ENCODE data around the gene RNF222.
"Not testable (repeated sequence)": the region's sequence is repeated elsewhere in the genome, so short reads cannot be mapped to it uniquely, and the experiment has no call there.

RNF222 gene

DNA sequence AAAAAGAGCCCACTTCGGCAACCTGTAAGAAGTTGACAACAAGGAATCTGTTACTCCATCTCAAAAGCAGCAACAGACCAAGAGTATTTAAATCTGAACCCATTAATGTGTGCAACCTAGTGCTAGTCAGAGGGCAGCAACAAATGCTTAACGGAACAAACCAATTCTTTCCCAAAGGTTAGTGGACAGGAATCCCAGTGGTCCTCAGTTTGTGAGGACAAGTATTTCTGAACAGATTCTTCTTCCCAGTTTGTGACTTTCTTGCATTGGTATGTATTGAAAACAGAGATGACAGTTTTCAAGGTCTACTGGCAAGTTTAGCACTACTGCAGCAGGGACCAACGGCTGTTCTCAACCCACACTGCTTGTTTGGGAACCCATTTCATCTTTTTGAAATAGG lies 17.6 kb downstream of the RNF222 start:
- Histone ChIP-seq H3K9ac (ENCODE audit: insufficient read length, low read depth) (peak overlapping the region; percentile 47), H3K4me1 (ENCODE audit: insufficient read depth, insufficient read length) (no peaks in the 10 kb centered on the region), H3K4me3 (ENCODE audit: insufficient read length, low read depth) (no peak overlapping the region), H3K36me3 (ENCODE audit: insufficient read depth, insufficient read length, low read length) (peaks cover 63% of the 10 kb centered on the region), H3K27me3 (ENCODE audit: insufficient read depth, insufficient read length) (no peaks in the 10 kb centered on the region), H3K9me3 (ENCODE audit: insufficient read depth, low read length) (no peaks in the 10 kb centered on the region)
- DNase-seq (ENCODE audit: low read depth, low spot score): no peak
- TF ChIP-seq ZNF274 (IDR thresholded peaks at IDR 0.05; ENCODE audit: low read depth, low read length): no peak
- TF ChIP-seq SUZ12 (IDR thresholded peaks at IDR 0.05; ENCODE audit: extremely low read depth, insufficient read depth, insufficient read length): no peak
- no peak for TF ChIP-seq YY1 (IDR thresholded peaks at IDR 0.05; ENCODE audit: insufficient read depth, insufficient read length)

DNA sequence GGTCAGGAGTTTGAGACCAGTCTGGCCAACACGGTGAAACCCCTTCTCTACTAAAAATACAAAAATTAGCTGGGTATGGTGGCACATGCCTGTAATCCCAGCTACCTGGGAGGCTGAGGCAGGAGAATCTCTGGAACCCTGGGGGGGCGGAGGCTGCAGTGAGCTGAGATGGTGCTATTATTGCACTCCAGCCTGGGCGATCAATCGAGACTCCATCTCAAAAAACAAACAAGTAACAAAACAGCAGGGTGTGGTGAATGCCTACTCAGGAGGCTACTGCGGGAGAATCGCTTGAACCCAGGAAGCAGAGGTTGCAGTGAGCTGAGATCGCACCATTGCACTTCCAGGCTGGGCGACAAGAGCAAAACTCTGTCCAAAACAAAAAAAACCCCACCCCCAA lies 19.5 kb downstream of the RNF222 start:
- DNase-seq (ENCODE audit: low read depth, low spot score); H3K9me3 ChIP-seq (ENCODE audit: insufficient read depth, low read length); H3K4me1 ChIP-seq (ENCODE audit: insufficient read depth, insufficient read length); H3K27me3 ChIP-seq (ENCODE audit: insufficient read depth, insufficient read length); H3K9ac ChIP-seq (ENCODE audit: insufficient read length, low read depth); H3K4me3 ChIP-seq (ENCODE audit: insufficient read length, low read depth): not testable (repeated sequence)
- peaks cover 63% of the 10 kb centered on the region for H3K36me3 ChIP-seq (ENCODE audit: insufficient read depth, insufficient read length, low read length)

DNA sequence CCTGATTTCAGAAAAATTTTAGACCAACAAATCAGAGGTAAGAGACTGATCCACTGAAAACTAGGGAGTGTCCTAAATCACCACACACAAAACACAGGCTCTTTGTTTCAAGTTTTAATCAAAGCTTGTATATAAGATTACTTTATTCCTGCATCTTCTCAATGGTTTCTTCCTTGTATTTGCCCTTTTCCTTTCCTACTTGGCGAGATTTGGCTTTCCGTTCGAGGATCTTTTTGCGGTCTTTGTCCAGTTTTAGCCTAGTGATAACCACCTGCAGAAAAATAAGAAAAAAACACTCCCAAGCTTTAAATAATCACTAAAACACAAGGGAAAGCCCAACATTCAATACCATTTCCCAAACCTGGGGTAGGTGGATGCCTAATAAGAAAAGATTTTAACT lies 20.2 kb downstream of the RNF222 start:
- Histone ChIP-seq H3K36me3 (ENCODE audit: insufficient read depth, insufficient read length, low read length) (peaks cover 62% of the 10 kb centered on the region), H3K27me3 (ENCODE audit: insufficient read depth, insufficient read length) (no peaks in the 10 kb centered on the region), H3K9ac (ENCODE audit: insufficient read length, low read depth) (no peak overlapping the region), H3K9me3 (ENCODE audit: insufficient read depth, low read length) (no peaks in the 10 kb centered on the region; the same call in 1 of the 2 replicates), H3K4me3 (ENCODE audit: insufficient read length, low read depth) (no peak overlapping the region), H3K4me1 (ENCODE audit: insufficient read depth, insufficient read length) (no peaks in the 10 kb centered on the region)
- TF ChIP-seq ZNF274 (IDR thresholded peaks at IDR 0.05; ENCODE audit: low read depth, low read length) (no peak), SUZ12 (IDR thresholded peaks at IDR 0.05; ENCODE audit: extremely low read depth, insufficient read depth, insufficient read length) (no peak), YY1 (IDR thresholded peaks at IDR 0.05; ENCODE audit: insufficient read depth, insufficient read length) (no peak)
- no peak for DNase-seq (ENCODE audit: low read depth, low spot score)

DNA sequence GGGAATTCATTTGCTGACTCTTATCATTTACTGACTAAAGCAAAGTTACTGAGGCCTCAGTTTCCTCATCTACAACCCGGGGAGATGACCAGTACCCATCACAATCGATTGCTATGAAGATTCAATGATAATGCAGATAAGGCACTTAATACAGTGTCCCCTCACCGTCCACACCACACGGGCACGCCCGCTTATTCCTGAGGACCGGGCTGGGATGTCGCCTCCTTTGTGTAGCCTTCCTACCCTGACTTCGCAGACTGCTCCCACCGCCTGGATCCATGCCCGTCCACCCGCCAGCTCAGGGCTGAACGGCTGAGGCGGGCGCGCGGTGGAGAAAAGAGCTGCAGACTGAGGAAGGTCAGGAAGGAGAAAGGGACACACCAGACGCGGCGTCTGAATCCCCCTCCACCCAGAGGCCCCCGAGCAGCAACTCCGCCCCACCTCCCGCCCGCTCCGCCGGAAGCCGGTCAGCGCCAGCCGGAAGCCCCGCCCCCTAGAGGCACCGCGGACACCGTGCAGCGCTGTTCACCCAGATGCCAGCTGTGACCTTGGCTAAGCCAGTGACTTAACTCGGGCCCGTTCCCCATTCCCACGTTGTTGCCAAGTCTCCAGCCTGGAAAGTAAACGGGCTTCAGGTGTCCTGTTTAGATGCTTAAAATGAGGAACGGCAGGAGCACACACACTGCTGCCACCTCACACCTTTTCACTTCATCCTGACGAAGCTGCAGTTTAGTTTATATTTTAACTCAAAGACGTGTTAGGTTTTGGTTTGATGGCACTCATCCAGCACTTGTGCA lies 21.2 kb downstream of the RNF222 start, which contains the start of gene KRABD2:
Gene KRABD2, minus strand, starts transcription at position 434 of the 797 bp plus-strand sequence.
- TF ChIP-seq YY1 (IDR thresholded peaks at IDR 0.05; ENCODE audit: insufficient read depth, insufficient read length): no peak
- TF ChIP-seq SUZ12 (IDR thresholded peaks at IDR 0.05; ENCODE audit: extremely low read depth, insufficient read depth, insufficient read length): no peak
- no peak for TF ChIP-seq ZNF274 (IDR thresholded peaks at IDR 0.05; ENCODE audit: low read depth, low read length)
- Histone ChIP-seq H3K27me3 (ENCODE audit: insufficient read depth, insufficient read length) (no peaks in the 10 kb centered on the region), H3K4me1 (ENCODE audit: insufficient read depth, insufficient read length) (no peaks in the 10 kb centered on the region), H3K9ac (ENCODE audit: insufficient read length, low read depth) (peak within 1 kb of the TSS; percentile 95), H3K9me3 (ENCODE audit: insufficient read depth, low read length) (no peaks in the 10 kb centered on the region; the same call in 1 of the 2 replicates), H3K4me3 (ENCODE audit: insufficient read length, low read depth) (peak within 1 kb of the TSS; percentile 64), H3K36me3 (ENCODE audit: insufficient read depth, insufficient read length, low read length) (peaks cover 53% of the 10 kb centered on the region)
- peak; percentile 76 for DNase-seq (ENCODE audit: low read depth, low spot score)

DNA sequence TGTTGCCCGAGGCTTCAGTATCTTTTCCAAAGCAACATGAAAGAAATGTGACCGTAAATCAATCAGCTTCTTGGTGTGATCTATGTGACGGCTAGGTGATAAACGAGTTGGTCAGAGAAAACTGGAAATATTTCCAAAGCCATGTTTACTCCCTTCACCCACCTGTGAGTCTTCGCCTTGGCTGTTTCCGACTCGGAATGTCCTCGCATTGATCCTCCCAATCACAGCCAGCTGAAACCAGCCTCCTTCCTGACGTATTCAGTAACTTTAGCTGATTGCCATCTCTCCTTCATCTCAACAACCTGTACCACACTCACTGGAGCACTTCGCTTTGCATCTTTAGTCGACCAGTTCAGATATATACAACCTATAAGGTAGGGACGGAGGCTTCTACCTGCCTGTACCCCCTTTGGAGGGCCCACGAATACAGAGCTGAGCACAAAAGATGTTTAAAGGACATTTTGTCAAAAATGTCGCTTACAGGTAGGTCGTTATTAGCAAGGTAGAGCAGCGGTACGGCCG lies 21.8 kb downstream of the RNF222 start:
- TF ChIP-seq SUZ12 (IDR thresholded peaks at IDR 0.05; ENCODE audit: extremely low read depth, insufficient read depth, insufficient read length): no peak
- TF ChIP-seq ZNF274 (IDR thresholded peaks at IDR 0.05; ENCODE audit: low read depth, low read length): no peak
- no peak for TF ChIP-seq YY1 (IDR thresholded peaks at IDR 0.05; ENCODE audit: insufficient read depth, insufficient read length)
- Histone ChIP-seq H3K27me3 (ENCODE audit: insufficient read depth, insufficient read length) (no peaks in the 10 kb centered on the region), H3K4me3 (ENCODE audit: insufficient read length, low read depth) (peak overlapping the region; percentile 64), H3K9ac (ENCODE audit: insufficient read length, low read depth) (peak overlapping the region; percentile 95), H3K9me3 (ENCODE audit: insufficient read depth, low read length) (no peaks in the 10 kb centered on the region; the same call in 1 of the 2 replicates), H3K4me1 (ENCODE audit: insufficient read depth, insufficient read length) (no peaks in the 10 kb centered on the region), H3K36me3 (ENCODE audit: insufficient read depth, insufficient read length, low read length) (peaks cover 52% of the 10 kb centered on the region)
- DNase-seq (ENCODE audit: low read depth, low spot score): no peak

DNA sequence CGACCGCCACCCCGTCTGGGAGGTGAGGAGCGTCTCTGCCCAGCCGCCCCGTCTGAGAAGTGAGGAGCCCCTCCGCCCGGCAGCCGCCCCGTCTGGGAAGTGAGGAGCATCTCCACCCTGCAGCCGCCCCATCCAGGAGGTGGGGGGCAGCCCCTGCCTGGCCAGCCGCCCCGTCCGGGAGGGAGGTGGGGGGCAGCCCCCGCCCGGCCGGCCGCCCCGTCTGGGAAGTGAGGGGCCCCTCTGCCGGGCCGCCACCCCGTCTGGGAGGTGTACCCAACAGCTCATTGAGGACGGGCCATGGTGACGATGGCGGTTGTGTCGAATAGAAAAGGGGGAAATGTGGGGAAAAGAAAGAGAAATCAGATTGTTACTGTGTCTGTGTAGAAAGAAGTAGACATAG lies 23.8 kb downstream of the RNF222 start:
- H3K27me3 ChIP-seq (ENCODE audit: insufficient read depth, insufficient read length); H3K9me3 ChIP-seq (ENCODE audit: insufficient read depth, low read length); H3K4me1 ChIP-seq (ENCODE audit: insufficient read depth, insufficient read length); H3K9ac ChIP-seq (ENCODE audit: insufficient read length, low read depth); DNase-seq (ENCODE audit: low read depth, low spot score); H3K4me3 ChIP-seq (ENCODE audit: insufficient read length, low read depth): not testable (repeated sequence)
- H3K36me3 ChIP-seq (ENCODE audit: insufficient read depth, insufficient read length, low read length): peaks cover 48% of the 10 kb centered on the region

DNA sequence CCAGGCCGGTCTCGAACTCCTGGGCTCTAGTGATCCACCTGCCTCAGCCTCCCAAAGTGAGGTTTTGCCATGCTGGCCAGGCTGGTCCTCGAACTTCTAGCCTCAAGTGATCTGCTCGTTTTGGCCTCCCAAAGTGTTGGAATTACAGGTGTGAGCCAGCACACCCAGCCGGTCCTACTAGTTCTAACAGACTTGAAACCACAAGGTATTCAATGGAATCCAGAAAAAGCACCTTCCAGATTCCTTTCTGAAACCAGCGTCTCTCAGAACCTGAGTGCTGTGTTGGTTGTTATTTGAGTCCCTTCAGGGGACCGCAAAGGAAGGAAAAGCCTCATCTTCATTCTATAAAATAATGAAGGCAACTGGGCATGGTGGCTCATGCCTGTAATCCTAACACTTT lies 25.2 kb downstream of the RNF222 start:
- no peaks in the 10 kb centered on the region for H3K27me3 ChIP-seq (ENCODE audit: insufficient read depth, insufficient read length)
- no peaks in the 10 kb centered on the region; the same call in 1 of the 2 replicates for H3K9me3 ChIP-seq (ENCODE audit: insufficient read depth, low read length)
- no peak overlapping the region for H3K4me3 ChIP-seq (ENCODE audit: insufficient read length, low read depth)
- DNase-seq (ENCODE audit: low read depth, low spot score): no peak
- TF ChIP-seq SUZ12 (IDR thresholded peaks at IDR 0.05; ENCODE audit: extremely low read depth, insufficient read depth, insufficient read length) (no peak), YY1 (IDR thresholded peaks at IDR 0.05; ENCODE audit: insufficient read depth, insufficient read length) (no peak), ZNF274 (IDR thresholded peaks at IDR 0.05; ENCODE audit: low read depth, low read length) (no peak)
- H3K36me3 ChIP-seq (ENCODE audit: insufficient read depth, insufficient read length, low read length): peaks cover 36% of the 10 kb centered on the region
- H3K4me1 ChIP-seq (ENCODE audit: insufficient read depth, insufficient read length): peaks cover 2% of the 10 kb centered on the region
- H3K9ac ChIP-seq (ENCODE audit: insufficient read length, low read depth): no peak overlapping the region

Measured in NT2/D1 (cell line).